Chondrocyte (in vitro differentiated cells): ENCODE data around the gene SLC8A1. TPM values are rescaled to one million over a fixed set of nuclear protein-coding genes. Genes with fewer than 3 reads are reported as not detected.
A peak's percentile ranks its signal among the peaks of the same experiment; 100 is the strongest.

ENCODE experiments used
- DNase-seq: peaks from one replicate; pipeline ENCODE4 v3.0.0; 2021; ENCODE audit warnings: mixed read lengths, low spot score
- H3K27ac Mint-ChIP-seq: one replicate; pipeline ENCODE4 v1.8.0; 2021; ENCODE audit warnings: mild to moderate bottlenecking, moderate library complexity, mixed read lengths; ENCODE audit not compliant: unreplicated experiment
- H3K27me3 Mint-ChIP-seq: 2 replicates; pipeline ENCODE4 v1.8.0; 2021; ENCODE audit warnings: low read depth, mixed read lengths
- H3K36me3 Mint-ChIP-seq: 2 replicates; pipeline ENCODE4 v1.8.0; 2021; ENCODE audit warnings: low read depth, mixed read lengths
- H3K4me1 Mint-ChIP-seq: 2 replicates; pipeline ENCODE4 v1.8.0; 2021; ENCODE audit warnings: low read depth, mild to moderate bottlenecking, mixed read lengths
- H3K4me3 Mint-ChIP-seq: one replicate; pipeline ENCODE4 v1.8.0; 2021; ENCODE audit warnings: mild to moderate bottlenecking, moderate library complexity, mixed read lengths; ENCODE audit not compliant: unreplicated experiment
- H3K9me3 Mint-ChIP-seq: 2 replicates; pipeline ENCODE4 v1.8.0; 2021; ENCODE audit warnings: low read depth, mixed read lengths
- total RNA-seq: library from RNA; stranded (reverse); gene quantifications from 3 replicates; pipeline ENCODE4 v1.2.1, GENCODE V29; 2021
- TF ChIP-seq, protein P1 (sequence below): fragments of 200-600 bp; sonication (generic); IDR thresholded peaks from 2 replicates; pipeline ENCODE4 v1.5.0; 2021; ENCODE audit warnings: antibody characterized with exemption, mild to moderate bottlenecking, moderate library complexity

Gene SLC8A1
- total RNA-seq, 1 donor from 2014 or later = 53.7 TPM

DNA sequence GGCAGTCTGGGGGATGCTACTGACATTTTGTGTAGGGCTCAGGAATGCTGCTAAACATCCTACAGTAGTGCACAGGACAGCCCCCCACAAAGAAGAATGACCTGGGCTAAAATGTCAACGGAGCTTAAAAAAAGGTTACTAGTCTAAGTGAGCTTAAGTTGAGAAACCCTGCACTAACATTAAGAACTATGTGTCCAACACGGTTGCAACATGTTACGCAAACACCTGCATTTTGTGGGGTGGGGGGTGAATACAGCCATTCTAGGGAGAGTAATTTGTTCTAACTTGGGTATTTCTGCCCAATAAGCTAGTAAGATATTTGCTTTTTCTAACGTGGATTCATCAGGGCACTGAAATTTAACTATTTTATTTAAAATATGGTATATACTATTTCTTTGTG, 57.9 kb downstream of the SLC8A1 start:
- Mint-ChIP-seq H3K9me3 (no peaks in the 10 kb centered on the region), H3K4me1 (peaks cover 15% of the 10 kb centered on the region), H3K27me3 (no peaks in the 10 kb centered on the region), H3K27ac (no peak overlapping the region), H3K4me3 (no peak overlapping the region), H3K36me3 (no peaks in the 10 kb centered on the region)
- TF ChIP-seq, protein P1, sequence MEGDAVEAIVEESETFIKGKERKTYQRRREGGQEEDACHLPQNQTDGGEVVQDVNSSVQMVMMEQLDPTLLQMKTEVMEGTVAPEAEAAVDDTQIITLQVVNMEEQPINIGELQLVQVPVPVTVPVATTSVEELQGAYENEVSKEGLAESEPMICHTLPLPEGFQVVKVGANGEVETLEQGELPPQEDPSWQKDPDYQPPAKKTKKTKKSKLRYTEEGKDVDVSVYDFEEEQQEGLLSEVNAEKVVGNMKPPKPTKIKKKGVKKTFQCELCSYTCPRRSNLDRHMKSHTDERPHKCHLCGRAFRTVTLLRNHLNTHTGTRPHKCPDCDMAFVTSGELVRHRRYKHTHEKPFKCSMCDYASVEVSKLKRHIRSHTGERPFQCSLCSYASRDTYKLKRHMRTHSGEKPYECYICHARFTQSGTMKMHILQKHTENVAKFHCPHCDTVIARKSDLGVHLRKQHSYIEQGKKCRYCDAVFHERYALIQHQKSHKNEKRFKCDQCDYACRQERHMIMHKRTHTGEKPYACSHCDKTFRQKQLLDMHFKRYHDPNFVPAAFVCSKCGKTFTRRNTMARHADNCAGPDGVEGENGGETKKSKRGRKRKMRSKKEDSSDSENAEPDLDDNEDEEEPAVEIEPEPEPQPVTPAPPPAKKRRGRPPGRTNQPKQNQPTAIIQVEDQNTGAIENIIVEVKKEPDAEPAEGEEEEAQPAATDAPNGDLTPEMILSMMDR = no peak
- no peak for DNase-seq

DNA sequence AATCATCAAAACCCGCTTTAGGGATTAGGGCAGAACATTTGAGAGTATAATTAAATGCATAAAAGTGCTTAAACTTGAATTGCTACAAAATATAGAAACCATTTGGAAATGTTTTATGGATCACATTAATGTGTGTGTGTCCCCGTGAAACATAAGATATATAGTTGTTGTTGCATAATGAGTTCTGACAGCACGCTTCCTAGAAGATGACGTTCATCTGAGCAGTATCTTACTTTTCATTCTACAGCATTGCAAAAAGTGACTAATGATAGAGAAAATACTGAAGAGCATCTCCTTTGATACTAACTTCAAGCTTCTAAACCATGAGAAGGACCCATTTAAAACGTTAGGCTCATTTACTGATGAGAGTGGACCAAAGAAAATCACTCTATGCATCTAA, 63.7 kb downstream of the SLC8A1 start:
- Mint-ChIP-seq H3K4me3 (no peak overlapping the region), H3K9me3 (peaks cover 2% of the 10 kb centered on the region), H3K36me3 (peaks cover 2% of the 10 kb centered on the region), H3K27me3 (no peaks in the 10 kb centered on the region), H3K27ac (no peak overlapping the region), H3K4me1 (peaks cover 7% of the 10 kb centered on the region)
- TF ChIP-seq, protein P1 = no peak
- DNase-seq = no peak

DNA sequence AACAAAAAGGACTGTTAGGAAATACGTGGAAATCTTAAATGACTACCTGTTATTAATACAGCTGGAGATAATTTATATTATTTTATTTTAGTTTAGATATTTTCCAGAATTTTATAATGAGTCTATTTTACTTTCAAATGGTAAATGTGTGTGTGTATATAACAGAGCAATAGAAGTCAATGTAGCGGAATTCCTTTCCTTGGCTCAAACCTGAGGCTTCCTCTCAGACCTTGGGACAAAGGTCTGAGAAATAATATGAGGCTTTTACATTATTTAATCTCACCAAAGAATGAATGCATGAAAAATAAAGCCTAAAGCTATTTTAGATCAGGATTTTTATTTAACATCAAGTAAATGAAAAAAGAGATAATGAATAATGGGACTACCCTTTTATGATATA, 65.7 kb downstream of the SLC8A1 start:
- Mint-ChIP-seq H3K36me3 (peaks cover 10% of the 10 kb centered on the region), H3K27ac (no peak overlapping the region), H3K9me3 (peaks cover 10% of the 10 kb centered on the region), H3K4me1 (peaks cover 7% of the 10 kb centered on the region), H3K4me3 (no peak overlapping the region), H3K27me3 (no peaks in the 10 kb centered on the region)
- TF ChIP-seq, protein P1 = no peak
- DNase-seq = no peak

DNA sequence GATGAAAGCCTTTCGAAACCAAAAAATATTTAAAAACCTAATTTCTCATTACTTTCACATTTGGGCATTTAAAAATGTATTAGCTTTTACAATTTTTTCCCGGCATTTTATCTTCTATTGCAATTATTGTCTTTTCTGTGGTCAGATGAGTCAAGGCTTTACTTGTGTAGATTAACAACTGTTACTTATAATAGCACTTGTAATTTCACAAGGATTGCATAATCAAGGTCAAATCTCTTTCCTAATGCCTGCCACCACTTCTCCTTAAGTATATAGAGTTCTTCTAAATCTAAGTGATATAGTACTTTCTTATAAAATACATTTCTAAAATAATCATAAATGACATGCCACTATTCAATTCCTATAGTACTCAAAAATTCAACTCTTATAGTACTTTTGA, 67.2 kb downstream of the SLC8A1 start:
- H3K36me3 Mint-ChIP-seq = peaks cover 12% of the 10 kb centered on the region
- TF ChIP-seq, protein P1 = no peak
- H3K27me3 Mint-ChIP-seq = no peaks in the 10 kb centered on the region
- no peak for DNase-seq
- peaks cover 7% of the 10 kb centered on the region for H3K4me1 Mint-ChIP-seq
- H3K27ac Mint-ChIP-seq = peak overlapping the region; percentile 45
- H3K9me3 Mint-ChIP-seq = peaks cover 17% of the 10 kb centered on the region
- no peak overlapping the region for H3K4me3 Mint-ChIP-seq

DNA sequence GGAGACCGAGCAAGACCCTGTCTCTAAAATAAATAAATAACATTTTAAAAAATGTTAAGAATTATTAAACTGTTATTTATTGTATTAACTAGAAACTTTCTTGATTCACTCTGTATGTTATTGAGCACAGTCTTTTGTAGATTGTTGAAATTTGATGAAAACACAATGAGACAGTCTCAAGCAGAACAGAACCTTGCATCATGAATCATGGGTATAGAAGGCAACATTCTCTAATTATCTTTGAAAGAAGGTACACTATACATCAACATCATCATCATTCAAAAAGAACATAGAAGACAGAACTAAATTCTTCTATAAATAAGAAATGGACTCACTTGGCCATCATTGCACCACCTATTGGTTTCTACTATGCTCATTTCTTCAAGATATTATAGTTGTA, 67.7 kb downstream of the SLC8A1 start:
- Mint-ChIP-seq H3K9me3 (peaks cover 18% of the 10 kb centered on the region), H3K36me3 (peaks cover 16% of the 10 kb centered on the region), H3K4me1 (peaks cover 7% of the 10 kb centered on the region), H3K27me3 (no peaks in the 10 kb centered on the region), H3K4me3 (no peak overlapping the region), H3K27ac (peak overlapping the region; percentile 45)
- DNase-seq = no peak
- TF ChIP-seq, protein P1 = peak; percentile 39
